Panc1 (cell line): ENCODE measurements around the gene COL23A1. TPM values are rescaled to one million over a fixed set of nuclear protein-coding genes. Genes with fewer than 3 reads are reported as not detected.

ENCODE experiments used
- ATAC-seq: fragments of 200-7000 bp; cut with Tn5 transposase; 2 replicates; pipeline ENCODE4 v1.9.1; 2020; ENCODE audit warnings: mild to moderate bottlenecking, moderate library complexity
- BruUV-seq: library from RNA; stranded (reverse); fragments of 400-500 nt; replicated peaks from 2 replicates; lab custom pipeline; 2021; lab: Mats Ljungman, UMichigan
- CTCF ChIA-PET: fragments of 300-600 bp; sonication (Branson Sonifier 250); formaldehyde crosslinking; loops from one replicate; lab custom pipeline; 2022; ENCODE audit warnings: antibody characterized with exemption; lab: Charles Lee
- POLR2A ChIA-PET: fragments of 300-600 bp; sonication (Branson Sonifier 250); formaldehyde crosslinking; loops from one replicate; lab custom pipeline; 2022; ENCODE audit warnings: antibody characterized with exemption; lab: Charles Lee
- DNase-seq: peaks from one replicate; pipeline ENCODE4 v3.0.0-alpha.2; 2010; ENCODE audit warnings: low read depth, low spot score
- H3K27ac ChIP-seq: 2 replicates; pipeline ENCODE4 v1.5.1; 2011; ENCODE audit warnings: mild to moderate bottlenecking, low read length, inconsistent platforms
- H3K27me3 ChIP-seq: fragments of 200-500 bp; sonication (Bioruptor generic); 2 replicates; pipeline ENCODE4 v1.6.0; 2014; ENCODE audit warnings: low read length, inconsistent platforms; ENCODE audit not compliant: control insufficient read depth, insufficient read depth
- H3K36me3 ChIP-seq: fragments of 200-500 bp; sonication (Bioruptor generic); 2 replicates; pipeline ENCODE4 v1.5.1; 2014; ENCODE audit warnings: inconsistent platforms, mild to moderate bottlenecking, low read length, moderate library complexity; ENCODE audit not compliant: control insufficient read depth, insufficient read depth
- H3K4me1 ChIP-seq: 2 replicates; pipeline ENCODE4 v1.5.1; 2011; ENCODE audit warnings: inconsistent platforms, mild to moderate bottlenecking, low read length, moderate library complexity; ENCODE audit not compliant: control insufficient read depth, insufficient read depth
- H3K4me3 ChIP-seq, 2 experiments: 2 replicates each; pipeline ENCODE4 v1.5.1; 2011 to 2012; ENCODE audit warnings: low read depth in 2 of 2, low read length in 2 of 2, mild to moderate bottlenecking in 2 of 2, inconsistent platforms in 1 of 2, moderate library complexity in 1 of 2
- H3K9me3 ChIP-seq: fragments of 200-500 bp; sonication (Bioruptor generic); 2 replicates; pipeline ENCODE4 v1.5.1; 2014; ENCODE audit warnings: low read depth, mild to moderate bottlenecking, inconsistent platforms, low read length, moderate library complexity; ENCODE audit not compliant: control insufficient read depth, insufficient read depth
- POLR2AphosphoS5 ChIP-seq: IDR thresholded peaks from 2 replicates; pipeline ENCODE4 v1.6.1; 2012; ENCODE audit warnings: mild to moderate bottlenecking, low read depth, low read length, moderate library complexity
- SIN3A ChIP-seq: IDR thresholded peaks from 2 replicates; pipeline ENCODE4 v1.6.1; 2012; ENCODE audit warnings: low read depth, mild to moderate bottlenecking, low read length, moderate library complexity, borderline replicate concordance; ENCODE audit not compliant: insufficient read depth
- TCF7L2 ChIP-seq: IDR thresholded peaks from 2 replicates; pipeline ENCODE4 v1.6.1; 2011; ENCODE audit warnings: mild to moderate bottlenecking, low read depth, low read length, inconsistent platforms
- in situ Hi-C: cut with HindIII; loops from 2 replicates; pipeline ENCODE4 v1.10.0; 2016; ENCODE audit warnings: low sequenced_read_pairs, low pct_unique_long_range_greater_than_20kb
- intact Hi-C: fragments of 100-400 bp; cut with micrococcal nuclease; formaldehyde crosslinking; loops from one replicate; pipeline ENCODE4 v1.10.0; 2022; ENCODE audit not compliant: unreplicated experiment
- total RNA-seq: library from RNA; stranded (reverse); gene quantifications from one replicate; pipeline ENCODE4 v1.2.1, GENCODE V29; 2021; ENCODE audit not compliant: unreplicated experiment
- TF ChIP-seq, protein P1 (sequence below): fragments of 450-650 bp; IDR thresholded peaks from 2 replicates; pipeline ENCODE4 v1.5.1; 2017; ENCODE audit warnings: mild to moderate bottlenecking
- TF ChIP-seq, protein P2 (sequence below), 2 experiments: IDR thresholded peaks; 2 replicates each; pipeline ENCODE4 v1.6.1; 2011 to 2012; ENCODE audit warnings: low read depth in 2 of 2, control low read depth in 1 of 2, low read length in 1 of 2, mild to moderate bottlenecking in 1 of 2, moderate library complexity in 1 of 2; ENCODE audit not compliant: insufficient read depth in 1 of 2

COL23A1 gene
- total RNA-seq, 1 experiment from 2014 or later = 0.05 TPM

GRCh38 chr5:178340187-178340586 is 250.0 kb downstream of the COL23A1 start:
- CTCF ChIA-PET = no interaction called here
- in situ Hi-C loops (no loop called here), intact Hi-C loops (no loop called here)
- Histone ChIP-seq H3K36me3 (no peaks in the 10 kb centered on the region), H3K4me1 (no peaks in the 10 kb centered on the region), H3K27me3 (peaks cover 4% of the 10 kb centered on the region), H3K9me3 (no peaks in the 10 kb centered on the region), H3K27ac (no peak overlapping the region), H3K4me3 (no peak overlapping the region)
- POLR2A ChIA-PET = no interaction called here
- DNase-seq = no peak
- TF ChIP-seq, protein P1, sequence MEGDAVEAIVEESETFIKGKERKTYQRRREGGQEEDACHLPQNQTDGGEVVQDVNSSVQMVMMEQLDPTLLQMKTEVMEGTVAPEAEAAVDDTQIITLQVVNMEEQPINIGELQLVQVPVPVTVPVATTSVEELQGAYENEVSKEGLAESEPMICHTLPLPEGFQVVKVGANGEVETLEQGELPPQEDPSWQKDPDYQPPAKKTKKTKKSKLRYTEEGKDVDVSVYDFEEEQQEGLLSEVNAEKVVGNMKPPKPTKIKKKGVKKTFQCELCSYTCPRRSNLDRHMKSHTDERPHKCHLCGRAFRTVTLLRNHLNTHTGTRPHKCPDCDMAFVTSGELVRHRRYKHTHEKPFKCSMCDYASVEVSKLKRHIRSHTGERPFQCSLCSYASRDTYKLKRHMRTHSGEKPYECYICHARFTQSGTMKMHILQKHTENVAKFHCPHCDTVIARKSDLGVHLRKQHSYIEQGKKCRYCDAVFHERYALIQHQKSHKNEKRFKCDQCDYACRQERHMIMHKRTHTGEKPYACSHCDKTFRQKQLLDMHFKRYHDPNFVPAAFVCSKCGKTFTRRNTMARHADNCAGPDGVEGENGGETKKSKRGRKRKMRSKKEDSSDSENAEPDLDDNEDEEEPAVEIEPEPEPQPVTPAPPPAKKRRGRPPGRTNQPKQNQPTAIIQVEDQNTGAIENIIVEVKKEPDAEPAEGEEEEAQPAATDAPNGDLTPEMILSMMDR = no peak
- TF ChIP-seq POLR2AphosphoS5 = no peak
- no peak for TF ChIP-seq SIN3A
- TF ChIP-seq, protein P2, sequence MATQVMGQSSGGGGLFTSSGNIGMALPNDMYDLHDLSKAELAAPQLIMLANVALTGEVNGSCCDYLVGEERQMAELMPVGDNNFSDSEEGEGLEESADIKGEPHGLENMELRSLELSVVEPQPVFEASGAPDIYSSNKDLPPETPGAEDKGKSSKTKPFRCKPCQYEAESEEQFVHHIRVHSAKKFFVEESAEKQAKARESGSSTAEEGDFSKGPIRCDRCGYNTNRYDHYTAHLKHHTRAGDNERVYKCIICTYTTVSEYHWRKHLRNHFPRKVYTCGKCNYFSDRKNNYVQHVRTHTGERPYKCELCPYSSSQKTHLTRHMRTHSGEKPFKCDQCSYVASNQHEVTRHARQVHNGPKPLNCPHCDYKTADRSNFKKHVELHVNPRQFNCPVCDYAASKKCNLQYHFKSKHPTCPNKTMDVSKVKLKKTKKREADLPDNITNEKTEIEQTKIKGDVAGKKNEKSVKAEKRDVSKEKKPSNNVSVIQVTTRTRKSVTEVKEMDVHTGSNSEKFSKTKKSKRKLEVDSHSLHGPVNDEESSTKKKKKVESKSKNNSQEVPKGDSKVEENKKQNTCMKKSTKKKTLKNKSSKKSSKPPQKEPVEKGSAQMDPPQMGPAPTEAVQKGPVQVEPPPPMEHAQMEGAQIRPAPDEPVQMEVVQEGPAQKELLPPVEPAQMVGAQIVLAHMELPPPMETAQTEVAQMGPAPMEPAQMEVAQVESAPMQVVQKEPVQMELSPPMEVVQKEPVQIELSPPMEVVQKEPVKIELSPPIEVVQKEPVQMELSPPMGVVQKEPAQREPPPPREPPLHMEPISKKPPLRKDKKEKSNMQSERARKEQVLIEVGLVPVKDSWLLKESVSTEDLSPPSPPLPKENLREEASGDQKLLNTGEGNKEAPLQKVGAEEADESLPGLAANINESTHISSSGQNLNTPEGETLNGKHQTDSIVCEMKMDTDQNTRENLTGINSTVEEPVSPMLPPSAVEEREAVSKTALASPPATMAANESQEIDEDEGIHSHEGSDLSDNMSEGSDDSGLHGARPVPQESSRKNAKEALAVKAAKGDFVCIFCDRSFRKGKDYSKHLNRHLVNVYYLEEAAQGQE (IDR thresholded peaks at IDR 0.05; ENCODE audit: insufficient read depth in 1 of 2, low read depth in 2 of 2, low read length in 1 of 2) = no peak
- TF ChIP-seq TCF7L2 = no peak
- no TSS peak for BruUV-seq
- ATAC-seq = no peak

GRCh38 chr5:178339272-178339671 is 250.9 kb downstream of the COL23A1 start:
- CTCF ChIA-PET = no interaction called here
- no peak for DNase-seq
- no peak for ATAC-seq
- H3K9me3 ChIP-seq = no peaks in the 10 kb centered on the region
- no peak overlapping the region for H3K27ac ChIP-seq
- POLR2A ChIA-PET = interaction anchor here (0.5 kb wide), 1 partner anchor 183 kb away, joined by 4 read pairs; no protein-coding TSS in a partner anchor
- peaks cover 4% of the 10 kb centered on the region for H3K27me3 ChIP-seq
- H3K4me1 ChIP-seq = no peaks in the 10 kb centered on the region
- intact Hi-C loops (no loop called here), in situ Hi-C loops (no loop called here)
- TF ChIP-seq SIN3A = no peak
- TF ChIP-seq, protein P2 (IDR thresholded peaks at IDR 0.05; ENCODE audit: insufficient read depth in 1 of 2, low read depth in 2 of 2, low read length in 1 of 2) = no peak
- TF ChIP-seq TCF7L2 = no peak
- TF ChIP-seq, protein P1 = no peak
- no peak for TF ChIP-seq POLR2AphosphoS5
- BruUV-seq = no TSS peak
- H3K36me3 ChIP-seq = no peaks in the 10 kb centered on the region
- H3K4me3 ChIP-seq = no peak overlapping the region
